ENCODE results near the gene PI16.

Gene PI16

GRCh38 chr6:36954262-36954931 is at the start of gene PI16:
TSS of gene PI16 (plus strand) at chr6:36954738. CDS start at chr6:36954761, 23 bp downstream.
- no peak for DNase-seq

GRCh38 chr6:36904851-36905393 is 49.6 kb upstream of the PI16 start:
- DNase-seq: no peak

- no peak for DNase-seq
These were observed 47.8 kb upstream of the PI16 start for GRCh38 chr6:36906539-36907325.

- no peak for DNase-seq
These were observed 46.8 kb upstream of the PI16 start for GRCh38 chr6:36907781-36908180.

GRCh38 chr6:36908747-36909146 is 45.8 kb upstream of the PI16 start:
- DNase-seq: no peak

GRCh38 chr6:36912030-36912454 is 42.5 kb upstream of the PI16 start:
- DNase-seq: no peak

- peak; percentile 32 for DNase-seq
These were observed 42.0 kb upstream of the PI16 start for GRCh38 chr6:36912586-36912985.

- no peak for DNase-seq
These were observed 41.5 kb upstream of the PI16 start for GRCh38 chr6:36913082-36913481.

- DNase-seq: no peak
These were observed 40.2 kb upstream of the PI16 start for GRCh38 chr6:36914227-36914794.

GRCh38 chr6:36915599-36915998 is 38.9 kb upstream of the PI16 start:
- no peak for DNase-seq

GRCh38 chr6:36916126-36916525 is 38.4 kb upstream of the PI16 start:
- DNase-seq: no peak

GRCh38 chr6:36917541-36918193 is 36.9 kb upstream of the PI16 start:
- DNase-seq: no peak

GRCh38 chr6:36920049-36920448 is 34.5 kb upstream of the PI16 start:
- DNase-seq: no peak

- no peak for DNase-seq
These were observed 34.0 kb upstream of the PI16 start for GRCh38 chr6:36920546-36920945.

GRCh38 chr6:36924131-36924530 is 30.4 kb upstream of the PI16 start:
- no peak for DNase-seq

- no peak for DNase-seq
These were observed 29.7 kb upstream of the PI16 start for GRCh38 chr6:36924778-36925374.

- no peak for DNase-seq
These were observed 28.7 kb upstream of the PI16 start for GRCh38 chr6:36925809-36926208.

GRCh38 chr6:36926708-36927513 is 27.6 kb upstream of the PI16 start:
- no peak for DNase-seq

GRCh38 chr6:36927691-36928546 is 26.6 kb upstream of the PI16 start:
- DNase-seq: no peak

- DNase-seq: no peak
These were observed 26.0 kb upstream of the PI16 start for GRCh38 chr6:36928547-36928918.

- no peak for DNase-seq
These were observed 25.4 kb upstream of the PI16 start for GRCh38 chr6:36929152-36929551.
